ENCODE data around the gene SLC27A5.

The SLC27A5 gene, protein sequence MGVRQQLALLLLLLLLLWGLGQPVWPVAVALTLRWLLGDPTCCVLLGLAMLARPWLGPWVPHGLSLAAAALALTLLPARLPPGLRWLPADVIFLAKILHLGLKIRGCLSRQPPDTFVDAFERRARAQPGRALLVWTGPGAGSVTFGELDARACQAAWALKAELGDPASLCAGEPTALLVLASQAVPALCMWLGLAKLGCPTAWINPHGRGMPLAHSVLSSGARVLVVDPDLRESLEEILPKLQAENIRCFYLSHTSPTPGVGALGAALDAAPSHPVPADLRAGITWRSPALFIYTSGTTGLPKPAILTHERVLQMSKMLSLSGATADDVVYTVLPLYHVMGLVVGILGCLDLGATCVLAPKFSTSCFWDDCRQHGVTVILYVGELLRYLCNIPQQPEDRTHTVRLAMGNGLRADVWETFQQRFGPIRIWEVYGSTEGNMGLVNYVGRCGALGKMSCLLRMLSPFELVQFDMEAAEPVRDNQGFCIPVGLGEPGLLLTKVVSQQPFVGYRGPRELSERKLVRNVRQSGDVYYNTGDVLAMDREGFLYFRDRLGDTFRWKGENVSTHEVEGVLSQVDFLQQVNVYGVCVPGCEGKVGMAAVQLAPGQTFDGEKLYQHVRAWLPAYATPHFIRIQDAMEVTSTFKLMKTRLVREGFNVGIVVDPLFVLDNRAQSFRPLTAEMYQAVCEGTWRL

DNA sequence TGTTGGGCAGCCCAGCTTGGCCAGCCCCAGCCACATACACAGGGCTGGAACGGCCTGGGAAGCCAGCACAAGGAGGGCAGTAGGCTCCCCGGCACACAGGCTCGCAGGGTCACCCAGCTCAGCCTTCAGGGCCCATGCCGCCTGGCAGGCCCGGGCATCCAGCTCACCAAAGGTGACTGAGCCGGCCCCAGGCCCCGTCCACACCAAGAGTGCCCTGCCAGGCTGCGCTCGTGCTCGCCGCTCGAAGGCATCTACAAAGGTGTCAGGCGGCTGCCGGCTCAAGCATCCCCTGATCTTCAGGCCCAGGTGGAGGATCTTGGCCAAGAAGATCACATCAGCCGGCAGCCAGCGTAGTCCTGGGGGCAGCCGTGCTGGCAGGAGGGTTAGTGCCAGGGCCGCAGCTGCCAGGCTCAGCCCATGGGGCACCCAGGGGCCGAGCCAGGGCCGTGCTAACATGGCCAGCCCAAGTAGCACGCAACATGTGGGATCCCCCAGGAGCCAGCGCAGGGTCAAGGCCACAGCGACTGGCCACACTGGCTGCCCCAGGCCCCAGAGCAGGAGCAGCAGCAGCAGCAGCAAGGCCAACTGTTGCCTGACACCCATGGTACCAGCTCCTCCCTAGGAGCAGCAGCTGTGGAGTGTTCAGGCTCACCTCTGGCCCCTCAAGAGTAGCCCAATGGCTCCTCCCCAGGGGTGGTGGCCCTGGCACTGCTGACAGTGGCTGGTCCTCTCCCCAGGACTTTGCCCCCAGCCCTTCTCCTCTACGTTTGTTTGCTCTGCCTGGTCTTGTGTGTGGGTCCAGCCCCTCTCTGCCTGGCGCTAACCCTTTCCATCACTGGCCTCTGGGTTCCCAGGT, at the start of gene SLC27A5:
TSS of gene SLC27A5 (minus strand) at position 640 of the 856 bp plus-strand sequence. CDS start at position 603, 37 bp downstream.
- DNase-seq, result no peak

DNA sequence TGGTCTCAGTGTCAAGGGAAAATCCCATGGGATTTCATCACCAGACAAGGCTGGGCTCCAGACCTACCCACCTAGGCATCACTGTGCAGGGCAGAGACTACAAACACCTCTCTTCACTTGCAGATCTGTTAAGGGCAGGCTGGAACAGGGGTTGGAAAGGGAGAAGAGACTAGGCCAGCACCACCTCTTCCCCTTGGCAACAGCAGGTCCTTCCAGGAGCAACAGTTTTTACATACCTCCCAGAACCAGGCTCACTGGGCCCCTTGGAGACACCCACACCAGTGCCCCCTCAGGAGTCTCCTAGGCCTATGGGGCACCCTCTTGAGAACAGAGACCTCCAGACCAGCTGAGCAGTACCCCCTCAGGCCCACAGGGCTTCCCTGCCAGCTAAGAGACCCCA, 49.1 kb upstream of the SLC27A5 start:
- no peak for DNase-seq

DNA sequence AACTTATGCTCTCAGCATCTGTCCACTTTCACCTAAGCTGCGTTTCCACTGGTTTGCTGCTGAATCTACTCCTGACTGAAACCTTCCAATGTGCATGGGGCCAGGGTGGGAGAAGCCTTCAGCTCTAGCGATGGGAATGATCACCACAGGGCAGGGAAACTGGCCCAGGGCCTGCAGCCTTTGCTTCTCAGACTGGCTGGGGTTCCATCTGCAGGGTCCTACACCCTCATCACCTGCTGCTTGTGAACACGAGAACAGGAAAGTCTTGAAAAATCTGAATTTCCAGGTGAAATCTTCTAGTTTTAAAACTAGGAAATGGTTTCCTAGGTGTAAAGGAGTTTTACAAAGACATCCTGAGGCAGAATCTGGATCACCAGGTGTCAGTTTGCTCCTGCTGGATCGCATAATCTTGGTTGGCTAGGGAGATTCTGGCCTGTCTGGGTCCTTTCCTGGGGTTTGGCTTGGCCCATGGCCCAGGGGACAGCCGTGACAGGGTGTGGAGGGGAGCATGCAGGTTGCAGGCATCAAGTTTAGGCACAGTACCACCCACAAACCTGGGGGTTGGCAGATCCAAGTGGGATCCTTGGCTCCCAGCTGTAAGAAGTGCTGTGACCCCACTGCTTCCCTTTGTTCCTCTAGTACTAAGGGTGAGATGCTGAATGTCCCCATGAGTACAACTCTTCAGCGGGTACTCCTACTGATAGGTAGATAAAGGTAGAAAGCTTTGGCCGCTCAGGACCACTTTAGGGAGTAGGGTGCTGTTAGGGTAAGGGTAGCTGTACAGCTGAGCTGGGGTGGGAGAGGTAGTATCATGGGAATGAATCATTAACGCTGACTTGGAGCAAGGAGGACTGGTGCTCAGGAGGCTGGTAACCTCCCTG, 48.5 kb upstream of the SLC27A5 start:
- no peak for DNase-seq

DNA sequence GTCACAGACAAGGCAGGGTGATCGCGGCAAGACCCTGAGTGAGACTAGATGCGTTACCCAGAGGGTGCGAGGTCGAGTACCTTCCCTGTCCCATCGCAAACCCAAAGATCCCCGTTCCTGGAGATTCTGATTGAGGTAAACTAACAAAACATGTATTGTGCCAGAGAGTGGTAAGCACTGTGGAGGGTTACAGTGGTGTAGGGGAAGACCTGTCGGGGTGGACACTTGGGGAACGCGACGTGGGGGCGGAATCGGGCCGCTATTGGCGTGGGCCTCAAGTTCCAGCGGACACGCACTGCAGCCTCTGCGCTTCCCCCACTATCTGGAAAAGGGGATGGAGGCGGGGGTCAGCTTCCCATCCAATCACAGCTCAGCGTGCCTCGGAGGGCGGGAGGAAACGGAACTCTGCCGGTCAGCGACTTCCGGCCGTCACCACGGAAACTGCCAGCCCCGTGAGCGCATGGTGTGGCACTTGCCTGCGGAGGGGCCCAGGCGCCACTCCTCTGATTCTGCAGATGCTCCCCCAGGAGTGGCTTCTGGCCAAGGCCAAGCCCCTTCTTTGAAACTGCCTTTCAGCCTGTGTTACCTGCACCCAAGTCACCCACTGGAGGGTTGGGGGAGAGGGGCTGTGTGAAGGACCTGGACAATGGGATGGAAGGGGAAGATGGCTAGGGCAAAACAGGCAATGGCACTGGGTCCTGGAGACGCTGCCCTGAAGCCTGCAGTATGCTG, 47.6 kb upstream of the SLC27A5 start:
- peak; percentile 95 for DNase-seq

DNA sequence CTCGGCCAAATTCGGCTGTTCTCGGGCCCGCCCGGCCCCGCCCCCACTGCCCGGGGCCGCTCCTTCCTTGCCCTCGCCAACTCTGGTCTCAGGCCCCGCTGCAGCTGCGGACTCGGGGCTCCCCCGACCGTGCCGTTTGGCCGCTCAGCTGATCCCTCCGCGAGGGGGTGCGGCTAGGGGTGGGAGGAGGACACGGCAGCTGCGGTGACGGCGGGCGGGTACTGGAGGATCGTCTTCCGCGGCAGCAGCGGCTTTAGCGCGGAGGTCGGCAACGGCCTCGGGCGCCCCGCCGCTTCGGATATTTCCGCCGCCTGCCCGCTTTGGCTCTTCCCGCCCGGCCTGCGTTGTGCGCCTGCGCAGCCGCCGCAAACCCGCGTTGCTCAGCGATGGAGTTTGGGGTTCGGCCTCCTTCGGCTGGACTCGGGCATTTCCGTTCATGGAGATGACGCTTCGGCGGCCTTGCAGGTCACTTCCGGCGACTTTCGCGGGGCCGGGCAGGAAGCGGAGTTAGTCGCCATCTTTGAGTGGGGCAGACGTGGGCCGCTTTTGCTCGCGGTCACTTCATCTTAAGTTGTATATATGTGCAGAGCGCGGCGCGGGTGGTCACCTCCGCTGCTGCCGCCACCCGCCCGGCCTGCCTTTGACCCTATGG, 47.0 kb upstream of the SLC27A5 start:
- DNase-seq, result peak; percentile 99

DNA sequence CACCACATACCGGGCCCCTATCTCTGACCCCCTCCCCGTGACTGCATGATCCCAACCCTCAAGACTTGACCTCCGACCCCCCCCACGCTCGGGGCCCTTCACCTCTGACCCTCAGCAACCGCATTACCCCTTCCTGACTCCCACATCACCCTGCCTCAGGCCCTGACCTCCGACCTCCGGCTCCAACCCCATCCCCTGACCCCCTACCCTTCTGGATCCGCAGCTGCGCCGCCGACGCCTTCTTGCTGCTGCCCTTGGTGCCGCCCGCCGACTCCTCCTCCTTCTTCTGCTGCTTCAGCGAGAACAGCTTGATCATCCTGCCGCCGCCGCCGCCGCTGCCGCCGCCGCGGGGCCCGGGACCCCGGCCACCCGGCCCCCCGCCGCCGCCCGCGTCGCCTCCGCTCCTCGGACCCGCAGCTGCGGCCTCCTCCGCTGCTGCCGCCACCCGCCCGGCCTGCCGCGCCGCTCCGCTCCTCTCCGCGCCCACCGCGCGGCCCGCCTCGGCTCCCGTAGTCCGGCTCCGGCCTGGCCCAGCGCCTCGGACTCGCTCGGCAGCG, 46.4 kb upstream of the SLC27A5 start, which contains the start of gene UBE2M:
TSS of gene UBE2M (minus strand) at position 546 of the 557 bp plus-strand sequence. CDS start at position 316, 230 bp downstream.
- DNase-seq, result peak; percentile 66

DNA sequence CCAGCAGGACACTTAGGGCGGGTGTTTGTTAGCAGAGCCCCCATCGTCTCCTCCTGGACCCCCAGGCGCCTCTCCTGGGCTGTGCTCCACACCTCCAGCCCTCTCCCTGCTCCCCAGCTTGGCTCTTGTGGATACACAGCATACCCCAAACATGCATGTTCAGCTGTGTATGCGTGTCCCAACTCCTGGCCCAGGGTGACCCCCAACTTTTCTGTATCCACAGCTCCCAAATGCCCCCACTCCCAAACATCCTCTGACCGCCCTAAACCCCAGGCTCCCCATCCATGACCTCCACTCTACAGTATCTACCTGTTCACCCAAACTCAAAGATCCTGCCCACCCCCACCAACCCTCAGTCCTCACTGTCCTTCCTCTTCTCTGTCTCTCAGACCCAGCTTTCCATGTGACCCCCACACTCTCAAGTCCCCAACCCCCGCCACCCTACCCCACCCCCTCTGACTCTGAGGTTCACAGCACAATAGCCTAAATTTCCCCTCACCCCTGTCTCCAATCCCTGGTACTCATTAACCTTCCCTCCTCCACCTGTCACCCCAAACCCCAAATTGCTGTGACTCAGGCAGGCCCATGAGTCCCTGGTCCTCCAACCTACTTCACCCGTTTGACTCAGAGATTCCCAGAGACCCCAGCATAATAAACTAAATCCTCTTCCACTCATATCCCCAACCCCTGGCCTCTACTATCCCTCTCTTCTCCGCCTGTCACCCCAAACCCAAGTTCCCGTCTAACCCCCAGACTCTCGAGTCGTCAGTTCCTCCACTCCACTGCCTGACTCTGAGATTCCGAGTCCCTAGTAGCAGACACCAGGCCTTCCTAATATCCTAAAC, 45.7 kb upstream of the SLC27A5 start:
- no peak for DNase-seq

DNA sequence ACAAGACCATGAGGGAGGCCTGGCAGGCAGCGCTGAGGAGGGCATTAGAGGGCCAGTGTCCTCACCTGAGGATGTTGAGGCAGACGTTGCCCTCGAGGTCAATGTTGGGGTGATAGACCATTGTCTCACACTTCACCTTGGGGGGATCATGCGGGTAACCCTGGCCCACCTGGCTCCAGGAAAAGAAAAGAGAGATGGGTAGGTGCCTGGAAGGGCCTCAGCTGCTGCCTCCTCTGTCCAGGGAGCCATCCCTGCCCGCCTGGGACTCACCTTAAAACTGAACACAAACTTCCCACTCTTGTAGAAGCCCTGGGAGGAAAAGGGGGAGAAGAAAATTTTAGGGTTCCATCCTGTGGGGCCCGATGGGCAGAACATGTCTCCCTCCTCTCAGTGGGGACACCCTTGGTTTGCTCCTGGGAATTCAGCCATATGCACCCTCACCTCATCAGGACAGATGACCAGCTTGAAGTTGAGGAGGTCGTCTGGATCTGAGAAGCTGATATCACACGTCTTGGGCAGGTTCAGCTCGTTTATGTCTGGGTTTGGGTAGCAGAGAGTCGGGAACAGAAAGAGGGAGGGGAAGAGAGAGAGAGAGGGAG, 44.9 kb upstream of the SLC27A5 start:
- no peak for DNase-seq

DNA sequence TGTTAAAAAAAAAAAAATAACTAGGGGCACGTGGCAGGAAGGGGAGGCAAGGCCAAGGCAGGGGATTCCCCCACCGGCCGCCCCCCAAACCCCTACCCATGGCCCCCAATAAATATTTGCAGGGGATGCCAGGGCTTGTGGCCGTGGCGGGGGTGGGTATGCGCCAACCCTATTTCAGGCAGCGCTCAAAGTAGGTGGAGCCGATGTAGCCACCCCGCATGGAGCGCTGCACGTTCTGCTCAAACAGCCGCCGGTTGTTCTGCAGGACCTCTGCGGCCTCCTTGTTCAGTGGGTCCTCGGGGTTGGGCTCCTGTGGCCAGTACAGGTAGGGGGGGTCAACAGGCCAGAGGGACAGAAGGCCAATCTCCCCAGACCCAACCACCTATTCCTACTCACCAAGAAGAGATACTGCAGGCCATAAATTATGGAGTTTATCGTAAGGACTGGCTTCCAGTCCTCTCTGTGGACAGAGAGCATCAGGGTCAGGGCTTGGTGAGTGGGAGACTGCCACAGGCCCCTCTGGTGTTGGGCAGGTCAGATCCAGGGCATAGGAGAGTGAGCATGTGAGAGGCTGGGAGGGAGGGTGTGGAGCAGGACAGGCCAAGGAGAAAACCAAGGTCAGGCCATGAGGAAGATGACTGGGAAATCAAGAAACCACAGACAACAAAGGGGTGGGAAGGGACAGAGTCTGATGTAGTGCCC, 44.3 kb upstream of the SLC27A5 start:
- no peak for DNase-seq

DNA sequence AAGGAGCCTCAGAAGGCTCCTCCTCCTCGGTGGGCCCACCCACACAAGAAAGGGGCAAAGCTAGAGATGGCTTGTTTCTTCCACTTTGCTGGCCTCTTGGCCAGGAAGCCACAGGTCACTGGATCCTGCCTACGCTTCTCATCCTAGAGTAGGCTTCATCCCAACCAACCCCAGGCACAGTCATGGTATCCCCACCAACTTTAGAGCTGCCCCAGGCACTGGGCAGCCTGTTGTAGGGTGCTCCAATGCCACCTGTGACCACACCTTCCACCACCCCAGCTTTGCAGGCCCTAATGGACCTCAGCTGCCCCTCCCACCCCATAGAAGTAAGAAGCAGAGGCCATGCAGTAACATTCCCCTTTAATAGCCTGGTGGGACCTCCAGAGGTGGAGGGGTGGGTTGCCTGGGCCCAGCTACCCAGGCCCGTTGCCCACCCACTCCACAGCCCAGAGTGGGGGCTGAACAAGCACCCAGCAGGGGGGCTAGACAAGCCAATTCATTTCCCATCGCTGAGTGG, 43.6 kb upstream of the SLC27A5 start:
- DNase-seq, result no peak

DNA sequence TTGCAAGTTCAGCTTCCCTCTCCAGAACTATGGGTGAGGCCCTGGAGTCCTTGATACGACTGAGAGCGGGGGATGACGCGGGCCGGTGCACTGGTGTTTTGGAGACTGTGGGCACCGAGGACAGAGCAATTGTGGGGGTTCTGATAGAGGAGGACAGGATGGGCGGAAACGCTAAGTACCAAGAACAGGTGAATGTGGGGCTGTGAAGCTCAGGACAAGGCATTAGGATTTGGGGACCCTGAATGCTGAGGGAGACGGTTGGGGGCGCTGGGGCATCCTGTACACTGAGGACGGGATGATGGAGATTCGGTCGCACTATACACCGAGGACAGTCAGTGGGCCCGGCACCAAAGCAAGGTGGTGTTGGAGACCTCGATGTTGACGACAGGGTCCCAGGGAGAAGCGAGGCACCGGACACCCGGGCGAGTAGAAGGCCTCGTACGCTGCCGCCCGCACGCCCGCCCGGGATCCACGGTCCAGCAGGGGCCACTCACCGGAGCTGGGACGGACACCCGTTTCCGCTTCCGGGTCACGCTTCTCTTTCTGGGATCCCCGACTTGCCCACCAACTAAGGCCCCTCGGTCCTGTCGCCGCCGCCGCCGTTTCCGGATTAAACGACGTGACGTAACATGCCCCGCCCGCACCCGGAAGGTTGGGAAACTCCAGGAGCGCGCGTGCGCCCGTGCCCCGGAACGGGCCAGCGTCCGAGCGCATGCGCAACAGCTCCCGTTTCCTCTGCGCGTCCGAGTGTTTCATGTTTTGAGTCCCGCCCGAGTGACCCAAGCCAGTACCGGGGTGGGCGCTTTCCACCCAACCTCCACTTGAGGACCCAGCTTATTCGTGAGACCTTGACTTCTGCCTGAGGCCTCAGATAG, 42.9 kb upstream of the SLC27A5 start, which contains the start of gene CHMP2A:
TSS of gene CHMP2A (minus strand) at position 612 of the 875 bp plus-strand sequence. CDS start 893 bp downstream, outside the sequence.
- peak; percentile 98 for DNase-seq

DNA sequence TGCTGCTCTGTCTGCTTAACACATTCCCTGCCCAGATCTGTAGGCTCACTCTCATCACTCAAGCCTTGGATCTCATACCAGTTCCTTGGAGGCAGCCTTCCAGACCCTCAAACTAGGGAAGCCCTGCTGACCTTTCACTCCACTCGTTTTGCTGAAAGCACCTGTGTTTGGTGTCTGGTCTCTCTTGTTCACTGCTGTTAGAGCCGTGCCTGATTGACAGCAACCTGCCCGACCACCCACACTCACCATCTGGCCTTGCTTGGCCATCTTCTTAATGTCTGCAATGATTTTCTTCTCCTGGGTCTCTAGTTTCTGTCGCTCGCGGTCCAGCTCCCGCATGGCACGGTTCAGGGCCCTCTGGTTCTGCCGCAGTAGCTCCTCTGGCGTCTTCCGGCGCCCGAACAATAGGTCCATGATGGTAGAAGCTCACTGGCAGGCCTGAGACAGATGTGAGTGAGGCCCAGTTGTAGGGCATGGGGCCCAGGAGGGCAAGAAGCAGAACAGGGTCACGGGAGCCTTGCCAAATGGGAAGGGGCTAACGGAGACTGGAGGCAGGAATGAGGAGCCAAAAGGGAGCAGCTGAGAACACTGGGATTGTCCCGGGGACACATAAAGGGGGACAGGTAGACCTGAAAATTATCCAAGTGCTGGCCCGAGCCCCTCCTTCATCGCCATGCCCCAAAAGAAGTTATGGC, 42.2 kb upstream of the SLC27A5 start:
- no peak for DNase-seq

DNA sequence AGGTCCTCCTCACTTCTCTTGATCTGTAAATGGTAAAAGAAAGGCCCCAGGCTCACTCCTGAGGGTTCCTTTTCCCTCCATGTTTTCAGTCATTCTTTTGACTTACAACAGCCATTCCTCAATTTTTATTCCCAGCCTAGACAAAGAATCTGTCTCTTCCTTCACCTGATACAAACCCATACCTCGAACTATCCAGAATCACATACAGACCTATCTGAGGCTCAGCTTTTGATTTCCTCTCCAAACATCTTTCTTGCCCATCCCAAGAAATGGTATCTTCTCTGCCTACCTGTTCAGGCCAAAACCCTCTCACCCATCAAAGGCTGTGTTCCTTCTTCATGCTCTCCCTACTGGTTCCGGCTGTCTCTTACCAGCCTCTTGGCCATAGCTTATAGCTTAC, 40.9 kb upstream of the SLC27A5 start:
- no peak for DNase-seq

DNA sequence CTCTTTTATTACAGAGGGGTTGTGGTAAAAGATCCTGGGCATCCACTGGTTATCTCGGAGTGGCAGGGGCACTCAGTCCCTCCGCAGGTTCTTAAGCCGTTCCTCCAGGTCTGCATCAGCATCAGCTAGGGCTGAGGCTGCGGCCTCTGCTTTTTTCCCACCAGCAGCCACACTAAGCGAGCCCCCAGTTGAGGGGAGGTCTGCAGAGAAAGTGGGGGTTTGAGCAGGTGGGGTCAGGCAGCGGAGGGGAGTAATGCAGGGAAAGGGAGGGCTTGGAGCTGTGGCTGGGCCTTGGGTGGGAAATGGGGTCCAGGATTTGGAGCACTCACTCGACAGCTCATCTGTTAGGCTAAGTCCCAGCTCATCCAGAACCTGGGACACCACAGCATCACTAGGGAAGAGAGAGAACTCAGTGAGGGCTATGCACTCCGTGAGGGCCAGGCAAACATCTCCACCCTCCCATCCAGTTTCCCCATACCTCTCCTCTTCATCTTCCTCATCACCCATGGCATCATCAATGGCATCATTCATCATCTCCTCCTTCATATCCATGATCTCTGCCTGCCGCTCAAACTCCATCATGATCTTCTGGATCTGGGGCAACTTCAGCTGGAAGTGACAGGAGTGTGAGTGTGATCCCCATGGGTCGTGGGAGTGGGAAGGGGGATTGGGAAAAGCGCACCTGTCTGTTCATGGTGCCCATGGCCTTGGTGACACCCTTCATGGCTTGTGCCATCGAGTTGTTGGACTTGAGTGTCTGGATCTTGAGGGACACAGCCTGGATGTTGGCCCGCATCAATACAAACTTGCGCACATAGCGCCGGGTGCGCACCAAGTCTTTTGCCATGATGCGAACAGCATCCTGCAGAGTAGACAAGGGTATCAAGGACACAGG, 40.0 kb upstream of the SLC27A5 start:
- DNase-seq, result no peak

DNA sequence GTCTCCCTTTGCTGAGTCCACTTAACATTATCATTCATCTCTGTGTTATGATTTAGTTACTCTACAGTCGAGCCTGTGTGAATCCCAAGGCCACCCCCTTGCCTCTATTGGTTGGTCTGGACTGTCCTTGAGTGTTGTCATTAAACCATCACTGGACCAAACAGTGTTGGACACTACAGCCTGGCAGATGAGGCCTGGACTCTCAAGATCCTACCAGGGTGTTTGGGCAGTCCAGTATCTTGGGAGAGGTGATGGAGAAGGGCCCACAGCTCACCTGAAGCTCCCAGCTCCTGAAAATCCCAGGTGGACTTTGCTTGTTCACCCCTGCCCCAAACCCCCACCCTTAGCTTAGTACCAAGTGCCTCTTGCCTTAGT, 39.3 kb upstream of the SLC27A5 start:
- no peak for DNase-seq
